Activated naive CD8-positive, alpha-beta T cell treated with anti-CD3 and anti-CD28 coated beads, Interleukin-2, amount 50 U/mL, for 16 hours (primary cell): ENCODE measurements around the gene CRLF1.
"Not testable (repeated sequence)": the region's sequence is repeated elsewhere in the genome, so short reads cannot be mapped to it uniquely, and the experiment has no call there.

Experiments
- DNase-seq: peaks from one replicate; pipeline ENCODE4 v3.0.0-alpha.2; 2020; ENCODE audit warnings: low read depth, low spot score

CRLF1 gene

DNA sequence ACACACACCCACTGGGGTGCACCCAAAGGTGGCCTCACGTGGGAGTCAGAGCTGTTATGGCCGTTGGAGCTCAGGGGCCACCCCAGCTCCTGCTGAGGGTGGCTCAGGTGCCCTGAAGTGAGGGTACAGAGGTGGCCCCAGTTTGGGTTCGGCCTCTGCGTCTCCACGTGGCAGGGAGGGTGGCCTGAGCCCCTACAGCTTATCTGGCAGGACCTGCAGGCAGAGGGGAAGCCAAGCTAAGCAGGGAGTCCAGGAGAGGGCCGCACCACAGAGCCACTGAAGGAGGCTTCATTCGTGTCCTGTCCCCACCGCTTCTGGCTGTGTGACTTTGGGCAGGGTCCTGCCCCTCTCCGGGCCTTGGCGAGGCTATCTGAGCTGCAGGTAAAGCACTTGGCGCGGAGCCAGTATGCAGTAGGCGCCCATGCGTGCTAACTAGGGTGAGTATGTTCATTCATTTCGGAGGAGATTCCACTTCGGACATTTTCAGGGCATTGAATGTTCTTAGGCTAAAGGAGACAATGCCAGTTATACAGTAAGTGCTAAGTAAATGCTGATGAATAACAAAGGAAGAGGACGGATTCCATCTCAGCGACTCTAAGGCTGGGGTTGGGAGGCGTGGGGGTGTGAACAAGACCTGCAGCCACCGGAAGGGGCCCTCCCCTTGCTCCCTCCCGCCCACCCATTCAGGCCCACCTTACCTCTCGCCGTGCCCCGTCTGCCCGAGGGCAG is 13.1 kb downstream of the CRLF1 start:
- no peak for DNase-seq

DNA sequence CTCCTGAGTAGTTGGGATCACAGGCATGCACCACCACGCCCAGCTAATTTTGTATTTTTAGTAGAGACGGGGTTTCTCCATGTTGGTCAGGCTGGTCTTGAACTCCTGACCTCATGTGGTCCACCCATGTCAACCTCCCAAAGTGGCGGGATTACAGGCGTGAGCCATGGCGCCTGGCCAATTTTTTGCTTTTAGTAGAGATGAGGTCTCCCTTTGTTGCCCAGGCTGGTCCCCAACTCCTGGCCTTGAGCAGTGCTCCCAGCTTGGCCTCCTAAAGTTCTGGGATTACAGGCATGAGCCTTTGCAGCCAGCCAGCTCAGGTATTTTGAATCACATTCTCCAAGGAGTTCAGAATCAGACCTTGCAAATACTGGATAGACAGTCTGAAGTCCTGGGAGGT is 13.9 kb downstream of the CRLF1 start:
- DNase-seq: not testable (repeated sequence)

GRCh38 chr19:18591735-18592385 is 14.7 kb downstream of the CRLF1 start:
- no peak for DNase-seq

DNA sequence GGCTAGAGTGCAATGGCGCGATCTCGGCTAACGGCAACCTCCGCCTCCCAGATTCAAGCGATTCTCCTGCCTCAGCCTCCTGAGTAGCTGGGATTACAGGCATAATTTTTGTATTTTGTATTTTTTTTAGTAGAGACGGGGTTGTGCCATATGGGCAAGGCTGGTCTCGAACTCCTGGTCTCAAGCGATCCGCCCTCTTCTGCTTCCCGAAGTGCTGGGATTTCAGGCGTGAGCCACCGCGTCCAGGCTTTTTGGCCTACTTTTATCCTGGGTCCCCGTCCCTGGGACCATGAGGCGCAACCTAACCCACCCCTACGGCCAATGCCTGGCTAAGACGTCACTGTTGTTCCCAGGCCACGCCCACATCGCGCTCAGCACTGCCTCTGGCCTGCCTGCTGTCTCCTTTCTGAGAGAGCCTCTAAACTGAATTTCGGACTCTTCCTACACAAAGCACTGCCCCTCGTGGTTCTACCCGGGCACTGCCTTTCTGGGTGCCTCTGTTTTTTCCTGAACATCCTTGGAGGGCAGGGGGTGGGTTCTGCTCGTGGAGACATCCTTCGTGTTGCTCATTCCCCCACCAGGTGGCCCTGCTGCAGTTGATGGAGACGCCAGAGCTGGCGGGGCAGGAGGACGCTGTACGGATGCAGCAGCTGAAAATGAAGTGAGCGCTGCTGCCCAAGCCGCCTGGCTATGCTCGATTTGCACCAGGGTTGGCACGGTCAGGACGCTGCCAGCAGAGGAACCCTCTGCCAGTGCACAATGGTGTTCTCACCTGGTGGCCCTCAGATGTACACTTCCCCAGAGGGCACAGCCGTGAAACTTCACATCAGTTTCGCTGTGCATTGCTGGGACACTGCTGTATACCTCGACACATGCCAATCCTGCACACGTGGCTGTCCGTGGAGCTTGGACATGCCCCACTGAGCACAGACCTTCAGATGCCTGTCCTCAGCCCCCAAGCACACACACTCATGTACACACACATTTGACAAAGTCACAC is 16.0 kb downstream of the CRLF1 start:
- no peak for DNase-seq

- peak; percentile 48 for DNase-seq
These were observed 17.0 kb downstream of the CRLF1 start for GRCh38 chr19:18589380-18590272.

GRCh38 chr19:18588611-18589379 is 17.8 kb downstream of the CRLF1 start, which contains the start of gene REX1BD:
Gene REX1BD (plus strand): TSS chr19:18588798. CDS start chr19:18588802, 4 bp downstream.
- peak; percentile 71 for DNase-seq

- no peak for DNase-seq
These were observed 18.5 kb downstream of the CRLF1 start for GRCh38 chr19:18587962-18588610.

- DNase-seq: no peak
These were observed 19.0 kb downstream of the CRLF1 start for GRCh38 chr19:18587561-18587960.

GRCh38 chr19:18586306-18586705 is 20.3 kb downstream of the CRLF1 start:
- no peak for DNase-seq

GRCh38 chr19:18580311-18580710 is 26.3 kb downstream of the CRLF1 start:
- DNase-seq: no peak

DNA sequence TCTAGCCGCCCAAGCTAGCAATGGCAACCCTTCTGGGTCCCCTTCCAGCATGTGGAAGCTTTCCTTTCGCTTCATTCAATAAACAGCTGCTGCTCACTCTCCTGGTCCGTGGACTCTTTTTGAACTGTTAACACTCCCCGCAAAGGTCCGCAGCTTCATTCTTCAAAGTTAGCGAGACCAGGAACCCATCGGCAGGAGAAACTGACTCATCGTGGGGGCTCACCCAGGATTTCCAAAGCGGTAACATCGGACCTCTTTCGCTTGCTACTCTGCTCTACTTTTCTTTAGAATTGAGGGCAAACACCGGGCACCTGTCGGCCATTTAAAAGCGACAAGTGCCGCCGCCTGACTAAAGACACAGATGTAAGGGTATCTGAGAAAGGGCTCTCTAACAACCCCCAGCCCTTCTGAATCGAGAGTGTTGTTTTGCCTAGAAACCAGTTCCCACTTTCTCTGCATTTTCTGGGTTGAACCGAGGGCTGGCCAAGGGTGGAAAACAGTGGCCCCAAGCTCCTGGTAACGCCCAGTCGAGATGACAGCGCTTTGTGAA is 29.2 kb downstream of the CRLF1 start:
- no peak for DNase-seq

- DNase-seq: no peak
These were observed 30.2 kb downstream of the CRLF1 start for GRCh38 chr19:18576383-18576782.

- DNase-seq: no peak
These were observed 31.8 kb downstream of the CRLF1 start for GRCh38 chr19:18574691-18575291.

DNA sequence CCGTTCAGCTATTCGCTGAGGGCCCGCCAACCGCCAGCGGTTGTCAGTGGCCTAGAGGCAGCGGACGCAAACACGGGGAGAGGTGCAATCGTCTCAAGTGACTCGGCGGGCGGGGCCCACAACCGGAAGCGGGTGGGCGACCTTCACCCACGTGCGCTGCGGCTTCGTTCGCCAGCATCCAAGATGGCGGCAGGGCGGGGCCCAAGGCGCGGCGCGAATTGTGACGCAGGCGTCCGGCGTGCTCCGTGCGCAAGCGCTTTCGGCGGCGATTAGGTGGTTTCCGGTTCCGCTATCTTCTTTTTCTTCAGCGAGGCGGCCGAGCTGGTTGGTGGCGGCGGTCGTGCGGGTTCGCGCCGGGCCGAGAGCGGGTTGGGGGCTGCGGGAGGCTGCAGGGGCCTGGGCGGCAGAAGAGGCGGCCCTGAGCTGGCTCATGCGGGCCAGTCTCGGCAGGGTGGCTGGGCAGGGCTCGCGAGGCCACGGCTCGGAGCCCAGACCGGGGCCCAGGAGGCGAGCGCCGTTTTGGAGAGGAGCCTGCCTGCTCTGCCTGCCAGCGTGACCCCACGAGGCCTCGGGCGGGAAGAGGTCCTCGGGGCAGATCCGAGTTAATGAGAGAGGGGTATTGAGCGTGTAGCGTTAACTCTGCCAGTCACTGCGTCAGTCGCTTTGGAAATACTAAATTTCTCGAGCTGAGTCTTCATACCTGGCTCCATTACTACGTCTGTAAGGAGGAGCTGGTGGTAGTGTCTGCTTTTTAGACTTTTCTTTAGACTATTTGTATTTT is 34.8 kb downstream of the CRLF1 start, which contains the start of gene UBA52:
UBA52 (plus strand) TSS at position 294 of the 781 bp plus-strand sequence. CDS start 1,444 bp downstream, outside the sequence.
- DNase-seq: peak; percentile 97

- no peak for DNase-seq
These were observed 38.2 kb downstream of the CRLF1 start for GRCh38 chr19:18568367-18568766.

GRCh38 chr19:18566953-18567352 is 39.6 kb downstream of the CRLF1 start:
- no peak for DNase-seq

DNA sequence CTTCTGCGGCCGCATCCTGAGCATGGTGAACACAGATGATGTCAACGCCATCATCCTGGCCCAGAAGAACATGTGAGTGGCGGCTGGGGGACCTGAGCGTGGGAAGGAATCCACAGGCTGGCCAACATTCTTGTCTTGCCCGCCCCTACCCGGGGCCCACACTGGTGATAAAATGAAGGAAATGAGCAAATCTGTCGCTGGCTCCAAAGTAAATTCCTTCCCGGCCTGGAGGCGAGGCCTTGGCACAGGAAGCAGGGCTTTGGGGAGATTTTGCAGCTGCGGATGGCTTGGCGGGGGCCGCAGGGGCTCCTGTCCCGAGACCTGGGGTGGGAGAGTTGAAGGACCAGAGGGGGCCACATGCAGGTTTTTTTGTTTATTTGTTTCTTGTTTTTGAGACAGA is 44.5 kb downstream of the CRLF1 start:
- no peak for DNase-seq

DNA sequence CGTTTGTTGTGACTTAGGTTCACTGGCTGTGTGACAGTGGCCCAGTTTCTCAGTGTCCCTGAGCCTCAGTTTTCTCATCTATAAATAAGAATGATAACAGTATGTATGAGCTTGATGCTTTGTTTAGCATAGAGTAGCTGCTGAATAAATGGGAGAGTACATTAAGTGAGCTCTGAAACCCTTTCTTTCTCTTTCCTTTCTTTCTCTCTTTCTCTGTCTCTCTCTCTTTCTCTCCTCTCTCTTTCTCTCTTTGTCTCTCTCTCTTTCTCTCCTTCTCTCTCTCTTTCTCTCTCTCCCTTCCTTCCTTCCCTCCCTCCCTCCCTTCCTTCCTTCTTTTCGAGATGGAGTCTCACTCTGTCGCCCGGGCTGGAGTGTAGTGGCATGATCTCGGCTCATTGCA is 46.9 kb downstream of the CRLF1 start:
- DNase-seq: no peak
